Stimulated activated naive CD8-positive, alpha-beta T cell treated with anti-CD3 and anti-CD28 coated beads, Interleukin-15, Interleukin-2, amounts not matched to agents 100 ng/mL and 50 ng/mL, for 24 hours (primary cell): ENCODE measurements around the gene ARHGEF10L.
"Not testable (repeated sequence)": the region's sequence is repeated elsewhere in the genome, so short reads cannot be mapped to it uniquely, and the experiment has no call there.

Experiments
- H3K27ac Mint-ChIP-seq: one replicate; pipeline ENCODE4 v1.8.0; 2021; ENCODE audit warnings: mild to moderate bottlenecking, mixed read lengths
- H3K27me3 Mint-ChIP-seq: one replicate; pipeline ENCODE4 v1.8.0; 2021; ENCODE audit warnings: mixed read lengths
- H3K36me3 Mint-ChIP-seq: one replicate; pipeline ENCODE4 v1.8.0; 2021; ENCODE audit warnings: low read depth, mixed read lengths
- H3K4me1 Mint-ChIP-seq: one replicate; pipeline ENCODE4 v1.8.0; 2021; ENCODE audit warnings: low read depth, mixed read lengths
- H3K4me3 Mint-ChIP-seq: one replicate; pipeline ENCODE4 v1.8.0; 2021; ENCODE audit warnings: mild to moderate bottlenecking, mixed read lengths
- H3K9me3 Mint-ChIP-seq: one replicate; pipeline ENCODE4 v1.8.0; 2021; ENCODE audit warnings: mixed read lengths

Gene ARHGEF10L

GRCh38 chr1:17615157-17615556 is 75.7 kb downstream of the ARHGEF10L start:
- no peaks in the 10 kb centered on the region for H3K36me3 Mint-ChIP-seq
- no peak overlapping the region for H3K4me3 Mint-ChIP-seq
- no peaks in the 10 kb centered on the region for H3K4me1 Mint-ChIP-seq
- peaks cover 11% of the 10 kb centered on the region for H3K27me3 Mint-ChIP-seq
- H3K9me3 Mint-ChIP-seq, result no peaks in the 10 kb centered on the region
- H3K27ac Mint-ChIP-seq, result no peak overlapping the region

GRCh38 chr1:17615959-17616358 is 76.5 kb downstream of the ARHGEF10L start:
- Mint-ChIP-seq H3K36me3 (no peaks in the 10 kb centered on the region), H3K27me3 (peaks cover 11% of the 10 kb centered on the region), H3K27ac (no peak overlapping the region), H3K9me3 (no peaks in the 10 kb centered on the region), H3K4me3 (no peak overlapping the region), H3K4me1 (no peaks in the 10 kb centered on the region)

- H3K4me1 Mint-ChIP-seq, result no peaks in the 10 kb centered on the region
- H3K27me3 Mint-ChIP-seq, result peaks cover 11% of the 10 kb centered on the region
- no peaks in the 10 kb centered on the region for H3K9me3 Mint-ChIP-seq
- no peaks in the 10 kb centered on the region for H3K36me3 Mint-ChIP-seq
- no peak overlapping the region for H3K27ac Mint-ChIP-seq
- no peak overlapping the region for H3K4me3 Mint-ChIP-seq
These were observed 77.3 kb downstream of the ARHGEF10L start for GRCh38 chr1:17616731-17617279.

- Mint-ChIP-seq H3K27ac (no peak overlapping the region), H3K27me3 (peaks cover 7% of the 10 kb centered on the region), H3K36me3 (no peaks in the 10 kb centered on the region), H3K4me1 (no peaks in the 10 kb centered on the region), H3K4me3 (no peak overlapping the region), H3K9me3 (no peaks in the 10 kb centered on the region)
These were observed 78.5 kb downstream of the ARHGEF10L start for GRCh38 chr1:17617787-17618557.

- H3K27me3 Mint-ChIP-seq, result peaks cover 7% of the 10 kb centered on the region
- no peak overlapping the region for H3K27ac Mint-ChIP-seq
- no peaks in the 10 kb centered on the region for H3K9me3 Mint-ChIP-seq
- no peaks in the 10 kb centered on the region for H3K4me1 Mint-ChIP-seq
- no peak overlapping the region for H3K4me3 Mint-ChIP-seq
- H3K36me3 Mint-ChIP-seq, result no peaks in the 10 kb centered on the region
These were observed 79.2 kb downstream of the ARHGEF10L start for GRCh38 chr1:17618558-17619247.

- Mint-ChIP-seq H3K4me1 (no peaks in the 10 kb centered on the region), H3K9me3 (no peaks in the 10 kb centered on the region), H3K27me3 (peaks cover 7% of the 10 kb centered on the region), H3K27ac (no peak overlapping the region), H3K4me3 (no peak overlapping the region), H3K36me3 (no peaks in the 10 kb centered on the region)
These were observed 81.0 kb downstream of the ARHGEF10L start for GRCh38 chr1:17620448-17620847.

GRCh38 chr1:17621691-17622090 is 82.2 kb downstream of the ARHGEF10L start:
- no peak overlapping the region for H3K27ac Mint-ChIP-seq
- H3K27me3 Mint-ChIP-seq, result peaks cover 7% of the 10 kb centered on the region
- H3K36me3 Mint-ChIP-seq, result no peaks in the 10 kb centered on the region
- no peak overlapping the region for H3K4me3 Mint-ChIP-seq
- no peaks in the 10 kb centered on the region for H3K9me3 Mint-ChIP-seq
- no peaks in the 10 kb centered on the region for H3K4me1 Mint-ChIP-seq

GRCh38 chr1:17622823-17623222 is 83.3 kb downstream of the ARHGEF10L start:
- no peak overlapping the region for H3K27ac Mint-ChIP-seq
- no peaks in the 10 kb centered on the region for H3K9me3 Mint-ChIP-seq
- peaks cover 7% of the 10 kb centered on the region for H3K27me3 Mint-ChIP-seq
- no peaks in the 10 kb centered on the region for H3K36me3 Mint-ChIP-seq
- H3K4me3 Mint-ChIP-seq, result no peak overlapping the region
- no peaks in the 10 kb centered on the region for H3K4me1 Mint-ChIP-seq

- Mint-ChIP-seq H3K9me3 (no peaks in the 10 kb centered on the region), H3K36me3 (no peaks in the 10 kb centered on the region), H3K27me3 (no peaks in the 10 kb centered on the region), H3K4me1 (no peaks in the 10 kb centered on the region), H3K4me3 (no peak overlapping the region), H3K27ac (no peak overlapping the region)
These were observed 85.2 kb downstream of the ARHGEF10L start for GRCh38 chr1:17624611-17625233.

- H3K4me3 Mint-ChIP-seq, result no peak overlapping the region
- H3K36me3 Mint-ChIP-seq, result no peaks in the 10 kb centered on the region
- no peaks in the 10 kb centered on the region for H3K9me3 Mint-ChIP-seq
- H3K27ac Mint-ChIP-seq, result no peak overlapping the region
- H3K27me3 Mint-ChIP-seq, result no peaks in the 10 kb centered on the region
- H3K4me1 Mint-ChIP-seq, result no peaks in the 10 kb centered on the region
These were observed 87.9 kb downstream of the ARHGEF10L start for GRCh38 chr1:17627239-17628052.

GRCh38 chr1:17629046-17629445 is 89.5 kb downstream of the ARHGEF10L start:
- not testable (repeated sequence) for H3K27ac Mint-ChIP-seq, H3K9me3 Mint-ChIP-seq, H3K4me3 Mint-ChIP-seq, H3K27me3 Mint-ChIP-seq, H3K4me1 Mint-ChIP-seq, H3K36me3 Mint-ChIP-seq

GRCh38 chr1:17629460-17629859 is 90.0 kb downstream of the ARHGEF10L start:
- H3K36me3 Mint-ChIP-seq, result no peaks in the 10 kb centered on the region
- no peak overlapping the region for H3K27ac Mint-ChIP-seq
- H3K4me1 Mint-ChIP-seq, result no peaks in the 10 kb centered on the region
- H3K27me3 Mint-ChIP-seq, result no peaks in the 10 kb centered on the region
- H3K9me3 Mint-ChIP-seq, result no peaks in the 10 kb centered on the region
- no peak overlapping the region for H3K4me3 Mint-ChIP-seq

GRCh38 chr1:17630048-17630830 is 90.7 kb downstream of the ARHGEF10L start:
- Mint-ChIP-seq H3K9me3 (no peaks in the 10 kb centered on the region), H3K36me3 (no peaks in the 10 kb centered on the region), H3K4me3 (no peak overlapping the region), H3K4me1 (no peaks in the 10 kb centered on the region), H3K27me3 (no peaks in the 10 kb centered on the region), H3K27ac (no peak overlapping the region)

- Mint-ChIP-seq H3K36me3 (no peaks in the 10 kb centered on the region), H3K27ac (no peak overlapping the region), H3K4me3 (no peak overlapping the region), H3K9me3 (no peaks in the 10 kb centered on the region), H3K4me1 (no peaks in the 10 kb centered on the region), H3K27me3 (no peaks in the 10 kb centered on the region)
These were observed 91.5 kb downstream of the ARHGEF10L start for GRCh38 chr1:17630986-17631385.
